IPS-NIHi7 (cell line): ENCODE data around the gene TPD52L1.

Experiments used
- DNase-seq: peaks from one replicate; pipeline ENCODE4 v3.0.0; 2012; ENCODE audit warnings: mixed read lengths; ENCODE audit errors: extremely low spot score

Gene TPD52L1

DNA sequence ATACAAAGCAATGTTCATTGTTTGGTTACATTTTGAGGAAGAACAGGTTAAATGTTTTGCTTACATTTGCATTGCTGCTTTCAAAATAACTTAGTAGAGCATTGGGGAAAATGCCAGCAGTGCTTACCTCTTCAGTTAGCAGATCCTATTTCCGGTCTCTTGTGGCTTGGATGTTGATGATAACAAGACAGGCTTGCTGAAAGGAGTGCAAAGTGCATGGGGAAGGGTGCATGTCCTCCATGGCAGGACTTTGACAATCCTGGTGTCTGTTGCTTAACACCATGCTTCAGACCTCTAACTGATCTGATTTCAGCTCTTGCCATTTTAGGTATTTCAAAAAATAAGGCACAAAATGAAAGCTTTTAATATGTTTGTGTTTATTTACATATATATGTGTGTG, 21.1 kb downstream of the TPD52L1 start:
- DNase-seq = no peak

- DNase-seq = no peak
Observed at GRCh38 chr6:125175466-125176048, 22.0 kb downstream of the TPD52L1 start.

DNA sequence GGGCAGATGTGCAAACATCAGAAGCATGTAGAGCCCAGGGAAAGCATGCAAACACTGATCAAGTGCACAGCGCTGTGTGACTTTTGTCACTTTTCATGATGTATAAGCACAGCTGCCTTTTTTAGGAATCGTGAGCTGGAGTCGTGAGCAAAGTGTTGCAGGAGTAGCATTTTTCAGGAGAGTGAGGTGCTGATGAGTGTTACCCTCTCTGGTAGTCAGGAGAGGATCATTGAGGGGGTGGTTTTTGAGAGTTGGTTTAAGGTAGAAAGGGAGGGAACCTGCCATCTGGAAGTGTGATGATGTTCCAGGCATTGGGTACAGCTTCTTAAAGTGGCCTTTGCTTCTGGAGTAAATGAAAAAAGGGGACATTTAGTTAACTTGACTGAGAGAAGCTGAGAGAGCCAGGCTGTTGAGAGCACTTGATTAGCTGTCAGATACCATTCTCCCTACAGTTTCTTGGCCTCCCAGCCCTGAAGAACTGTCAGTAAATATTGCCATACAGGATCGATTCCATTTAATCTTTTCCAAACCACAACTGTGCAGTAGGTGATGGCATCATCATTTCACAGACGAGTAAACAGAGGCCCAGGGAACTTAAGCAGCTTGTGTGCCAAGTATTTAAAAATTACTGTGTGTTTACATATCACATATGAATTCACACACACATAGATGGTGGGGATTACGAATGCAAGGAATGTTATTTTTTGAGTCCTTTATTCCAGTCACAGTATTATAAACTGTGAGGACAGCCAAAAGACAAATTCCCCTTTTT, 28.9 kb downstream of the TPD52L1 start:
- DNase-seq = no peak

- no peak for DNase-seq
Observed at GRCh38 chr6:125183391-125183790, 29.8 kb downstream of the TPD52L1 start.

DNA sequence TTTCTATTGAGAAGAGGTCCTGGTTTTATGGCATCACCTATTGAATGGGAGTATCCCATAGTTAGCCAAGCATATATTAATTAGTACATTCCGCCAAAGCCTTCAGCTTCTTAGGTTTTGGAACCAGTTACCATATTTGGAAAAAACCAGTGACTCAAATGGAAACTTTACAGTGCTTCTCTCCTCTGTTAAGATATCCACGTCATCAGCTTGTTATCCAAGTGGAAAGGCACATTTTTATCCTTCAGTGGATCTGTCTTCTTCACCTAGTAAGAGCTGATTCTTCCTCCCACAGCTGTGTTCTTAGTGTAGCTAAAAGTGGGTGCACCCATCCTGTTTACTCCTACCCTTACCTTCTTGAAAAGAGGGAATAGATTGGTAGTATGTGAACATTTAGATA, 34.5 kb downstream of the TPD52L1 start:
- no peak for DNase-seq

GRCh38 chr6:125188594-125189203, 35.1 kb downstream of the TPD52L1 start:
- DNase-seq = no peak

- DNase-seq = no peak
Observed at GRCh38 chr6:125189494-125189893, 35.9 kb downstream of the TPD52L1 start.

GRCh38 chr6:125190667-125191066, 37.1 kb downstream of the TPD52L1 start:
- no peak for DNase-seq

DNA sequence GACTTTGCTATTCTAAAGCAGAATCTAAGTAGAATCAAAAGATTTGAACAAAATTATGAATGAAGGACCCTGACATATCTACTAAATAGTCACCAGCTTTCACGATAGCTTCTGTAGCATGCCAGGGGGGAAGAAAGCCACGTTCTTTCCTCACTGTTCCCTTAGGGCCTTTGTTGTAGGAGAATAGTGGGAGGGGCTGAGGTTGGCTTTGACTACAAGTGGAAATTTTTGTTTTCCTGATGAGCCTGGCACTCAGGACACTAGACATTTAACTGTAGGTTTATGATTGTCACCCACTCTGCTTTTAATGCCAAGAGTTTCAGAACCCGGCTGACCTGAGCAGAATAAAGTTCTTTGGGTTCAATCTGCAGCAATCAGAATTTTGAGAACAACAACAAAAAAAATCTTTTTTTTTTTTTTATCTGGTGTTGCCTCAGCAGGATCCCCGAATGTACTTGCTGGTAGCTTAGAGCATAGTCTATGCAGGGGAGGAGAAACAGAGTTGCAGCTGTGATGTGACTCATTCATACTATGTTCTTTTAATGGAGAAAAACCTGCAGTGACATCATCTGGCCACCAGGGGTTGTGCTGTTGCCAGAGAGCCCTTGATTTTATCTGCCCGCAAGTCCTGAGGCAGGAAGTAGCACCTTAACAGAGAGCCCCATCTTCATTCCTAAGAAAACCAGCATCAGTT, 38.5 kb downstream of the TPD52L1 start:
- peak; percentile 81 for DNase-seq

GRCh38 chr6:125192610-125192930, 39.0 kb downstream of the TPD52L1 start:
- no peak for DNase-seq

DNA sequence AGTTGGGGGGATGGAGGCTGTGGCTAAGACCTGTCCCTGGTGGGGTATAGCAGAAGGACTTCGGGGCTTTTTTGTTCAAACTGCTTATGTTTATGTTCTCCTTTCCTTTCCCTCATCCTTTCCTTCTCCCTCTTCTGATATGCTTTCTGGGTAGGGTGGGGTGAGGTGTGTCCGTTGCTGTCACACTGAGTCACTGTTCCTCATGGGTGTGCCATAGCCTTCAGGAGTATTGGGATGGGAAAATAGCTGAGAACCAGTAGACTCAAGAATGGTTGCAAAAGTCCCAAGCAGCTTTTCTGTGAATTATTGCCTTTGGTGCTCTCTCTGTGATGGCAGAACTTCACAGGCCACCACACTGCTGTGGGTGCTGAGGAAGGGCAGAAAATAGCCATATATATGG, 39.6 kb downstream of the TPD52L1 start:
- DNase-seq = no peak

GRCh38 chr6:125194941-125195340, 41.4 kb downstream of the TPD52L1 start:
- DNase-seq = no peak

- no peak for DNase-seq
Observed at GRCh38 chr6:125195526-125195925, 42.0 kb downstream of the TPD52L1 start.

DNA sequence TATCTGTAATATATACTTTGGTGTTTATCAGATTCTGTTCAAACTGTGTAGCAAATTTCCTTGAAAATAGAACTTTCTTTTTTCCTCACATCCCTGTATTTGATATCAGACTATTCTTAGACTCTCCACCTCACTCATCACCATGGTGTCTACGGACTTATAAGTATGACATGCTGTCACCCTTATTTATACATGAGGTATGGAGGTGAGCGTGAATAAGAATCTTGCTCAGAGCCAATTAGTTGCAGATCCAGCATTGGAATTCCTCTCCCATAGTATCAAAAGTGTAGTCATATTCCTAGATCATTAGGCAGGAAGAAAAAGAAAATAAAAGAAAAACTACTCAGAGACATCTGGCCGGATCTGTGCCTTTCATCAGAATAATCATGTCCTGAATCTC, 43.0 kb downstream of the TPD52L1 start:
- no peak for DNase-seq

GRCh38 chr6:125197795-125198269, 44.3 kb downstream of the TPD52L1 start:
- peak; percentile 28 for DNase-seq

DNA sequence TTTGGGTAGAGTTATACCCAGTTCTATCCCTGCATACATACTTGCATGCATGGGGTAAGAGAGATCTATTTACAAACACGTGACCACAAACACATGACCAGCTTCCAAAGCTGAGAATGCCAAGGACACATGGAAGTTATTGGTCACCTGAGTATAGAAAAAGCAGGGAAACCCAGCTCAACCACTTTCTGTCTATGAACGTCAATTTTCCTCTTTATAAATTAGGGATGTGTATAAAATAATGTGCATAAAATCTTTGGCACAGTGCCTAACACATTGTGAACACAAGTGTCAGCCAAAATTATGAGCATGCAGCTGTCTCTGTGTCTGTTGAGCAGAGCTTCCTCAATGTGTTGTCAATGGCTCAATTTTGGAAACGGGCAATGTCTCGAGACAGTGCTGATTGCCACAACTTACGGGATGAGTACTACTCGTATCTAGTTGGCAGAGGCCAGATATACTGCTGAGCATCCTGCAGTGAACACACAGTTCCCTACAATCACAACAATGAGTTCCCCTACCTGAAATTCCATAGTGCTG, 44.9 kb downstream of the TPD52L1 start:
- no peak for DNase-seq

- no peak for DNase-seq
Observed at GRCh38 chr6:125200941-125201340, 47.4 kb downstream of the TPD52L1 start.

GRCh38 chr6:125201961-125202729, 48.6 kb downstream of the TPD52L1 start:
- no peak for DNase-seq

- DNase-seq = no peak
Observed at GRCh38 chr6:125203395-125203794, 49.8 kb downstream of the TPD52L1 start.

GRCh38 chr6:125205931-125206330, 52.4 kb downstream of the TPD52L1 start:
- no peak for DNase-seq

DNA sequence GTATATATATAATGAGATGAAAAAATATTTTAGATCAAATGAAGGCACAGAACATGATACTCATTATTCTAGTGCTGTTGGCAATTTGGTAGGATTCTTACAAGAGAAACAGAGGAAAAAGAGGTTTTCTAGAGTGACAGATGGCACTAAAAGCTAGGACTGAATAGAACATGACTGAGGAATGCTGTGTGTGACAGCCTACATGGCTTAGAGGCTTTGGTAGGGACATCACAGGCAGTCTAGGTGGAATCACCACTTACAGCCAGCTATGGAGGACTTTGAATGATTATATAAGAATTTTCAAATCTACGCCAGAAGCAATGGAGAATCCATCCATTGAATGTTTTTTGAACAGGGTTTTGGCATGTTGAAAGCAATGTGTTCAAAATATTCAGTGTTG, 52.8 kb downstream of the TPD52L1 start:
- DNase-seq = no peak

GRCh38 chr6:125207956-125208355, 54.4 kb downstream of the TPD52L1 start:
- no peak for DNase-seq
